ENCODE data around the gene MAPK8. TPM values are rescaled to one million over a fixed set of nuclear protein-coding genes. Genes with fewer than 3 reads are reported as not detected.

Gene MAPK8
- total and polyA plus RNA-seq, 9 of the 15 experiments (the other 6 are each of a cell fraction or from before 2014, with no cell fraction given) = 6.4 to 159 (median 71.0) TPM

- TF ChIP-seq, protein P1, sequence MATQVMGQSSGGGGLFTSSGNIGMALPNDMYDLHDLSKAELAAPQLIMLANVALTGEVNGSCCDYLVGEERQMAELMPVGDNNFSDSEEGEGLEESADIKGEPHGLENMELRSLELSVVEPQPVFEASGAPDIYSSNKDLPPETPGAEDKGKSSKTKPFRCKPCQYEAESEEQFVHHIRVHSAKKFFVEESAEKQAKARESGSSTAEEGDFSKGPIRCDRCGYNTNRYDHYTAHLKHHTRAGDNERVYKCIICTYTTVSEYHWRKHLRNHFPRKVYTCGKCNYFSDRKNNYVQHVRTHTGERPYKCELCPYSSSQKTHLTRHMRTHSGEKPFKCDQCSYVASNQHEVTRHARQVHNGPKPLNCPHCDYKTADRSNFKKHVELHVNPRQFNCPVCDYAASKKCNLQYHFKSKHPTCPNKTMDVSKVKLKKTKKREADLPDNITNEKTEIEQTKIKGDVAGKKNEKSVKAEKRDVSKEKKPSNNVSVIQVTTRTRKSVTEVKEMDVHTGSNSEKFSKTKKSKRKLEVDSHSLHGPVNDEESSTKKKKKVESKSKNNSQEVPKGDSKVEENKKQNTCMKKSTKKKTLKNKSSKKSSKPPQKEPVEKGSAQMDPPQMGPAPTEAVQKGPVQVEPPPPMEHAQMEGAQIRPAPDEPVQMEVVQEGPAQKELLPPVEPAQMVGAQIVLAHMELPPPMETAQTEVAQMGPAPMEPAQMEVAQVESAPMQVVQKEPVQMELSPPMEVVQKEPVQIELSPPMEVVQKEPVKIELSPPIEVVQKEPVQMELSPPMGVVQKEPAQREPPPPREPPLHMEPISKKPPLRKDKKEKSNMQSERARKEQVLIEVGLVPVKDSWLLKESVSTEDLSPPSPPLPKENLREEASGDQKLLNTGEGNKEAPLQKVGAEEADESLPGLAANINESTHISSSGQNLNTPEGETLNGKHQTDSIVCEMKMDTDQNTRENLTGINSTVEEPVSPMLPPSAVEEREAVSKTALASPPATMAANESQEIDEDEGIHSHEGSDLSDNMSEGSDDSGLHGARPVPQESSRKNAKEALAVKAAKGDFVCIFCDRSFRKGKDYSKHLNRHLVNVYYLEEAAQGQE (IDR thresholded peaks at IDR 0.05; ENCODE audit: borderline replicate concordance) = no peak
- TF ChIP-seq, protein P1 (CRISPR knock-in tag; IDR thresholded peaks at IDR 0.05; ENCODE audit: low read depth) = no peak
- TF ChIP-seq PHF21A (IDR thresholded peaks at IDR 0.05; ENCODE audit: borderline replicate concordance, low read depth) = no peak
- TF ChIP-seq RBM22 (IDR thresholded peaks at IDR 0.05; ENCODE audit: low read depth, low read length, poor library complexity, severe bottlenecking) = no peak
- TF ChIP-seq, protein P2, sequence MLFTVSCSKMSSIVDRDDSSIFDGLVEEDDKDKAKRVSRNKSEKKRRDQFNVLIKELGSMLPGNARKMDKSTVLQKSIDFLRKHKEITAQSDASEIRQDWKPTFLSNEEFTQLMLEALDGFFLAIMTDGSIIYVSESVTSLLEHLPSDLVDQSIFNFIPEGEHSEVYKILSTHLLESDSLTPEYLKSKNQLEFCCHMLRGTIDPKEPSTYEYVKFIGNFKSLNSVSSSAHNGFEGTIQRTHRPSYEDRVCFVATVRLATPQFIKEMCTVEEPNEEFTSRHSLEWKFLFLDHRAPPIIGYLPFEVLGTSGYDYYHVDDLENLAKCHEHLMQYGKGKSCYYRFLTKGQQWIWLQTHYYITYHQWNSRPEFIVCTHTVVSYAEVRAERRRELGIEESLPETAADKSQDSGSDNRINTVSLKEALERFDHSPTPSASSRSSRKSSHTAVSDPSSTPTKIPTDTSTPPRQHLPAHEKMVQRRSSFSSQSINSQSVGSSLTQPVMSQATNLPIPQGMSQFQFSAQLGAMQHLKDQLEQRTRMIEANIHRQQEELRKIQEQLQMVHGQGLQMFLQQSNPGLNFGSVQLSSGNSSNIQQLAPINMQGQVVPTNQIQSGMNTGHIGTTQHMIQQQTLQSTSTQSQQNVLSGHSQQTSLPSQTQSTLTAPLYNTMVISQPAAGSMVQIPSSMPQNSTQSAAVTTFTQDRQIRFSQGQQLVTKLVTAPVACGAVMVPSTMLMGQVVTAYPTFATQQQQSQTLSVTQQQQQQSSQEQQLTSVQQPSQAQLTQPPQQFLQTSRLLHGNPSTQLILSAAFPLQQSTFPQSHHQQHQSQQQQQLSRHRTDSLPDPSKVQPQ (CRISPR knock-in tag; IDR thresholded peaks at IDR 0.05; ENCODE audit: borderline replicate concordance) = no peak
- TF ChIP-seq DPF2 (IDR thresholded peaks at IDR 0.05) = peak; percentile 91
- no peak for TF ChIP-seq ZBTB49 (CRISPR knock-in tag; IDR thresholded peaks at IDR 0.05; ENCODE audit: borderline replicate concordance)
- TF ChIP-seq SP1 (CRISPR knock-in tag; IDR thresholded peaks at IDR 0.05) = no peak
- TF ChIP-seq FOXO4 (CRISPR knock-in tag; IDR thresholded peaks at IDR 0.05) = no peak
- TF ChIP-seq MTA2 (IDR thresholded peaks at IDR 0.05; ENCODE audit: low read depth) = peak; percentile 74
- no peak for TF ChIP-seq POLR2H (tag; IDR thresholded peaks at IDR 0.05; ENCODE audit: low read depth)
- no peak for TF ChIP-seq SMC3 (conservative IDR thresholded peaks at IDR 0.05; ENCODE audit: insufficient read depth, low read depth, low read length)
- no peak for TF ChIP-seq POLR2AphosphoS2 (IDR thresholded peaks at IDR 0.05; ENCODE audit: low read length)
These were observed 161.8 kb downstream of the MAPK8 start (continued) for GRCh38 chr10:48468130-48468790.

Data from K562 (cell line).